Measurements from ENCODE around the gene C16orf96.

Gene C16orf96

DNA sequence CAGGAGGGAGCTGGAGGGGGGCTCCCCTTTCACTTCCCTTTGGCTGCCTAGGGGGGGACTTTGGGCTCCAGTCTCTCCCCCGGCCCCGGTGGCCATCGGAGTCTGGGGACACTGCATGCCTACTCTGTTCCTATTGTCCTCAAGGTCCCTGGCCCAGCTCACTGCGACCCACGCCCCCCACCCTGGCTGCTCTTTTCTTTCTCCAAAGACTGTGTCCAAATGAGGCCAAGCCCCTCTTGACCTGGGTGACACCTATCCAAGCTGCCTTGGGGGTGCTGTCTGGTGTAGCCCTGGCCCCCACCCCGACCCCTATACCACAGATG, 45.7 kb downstream of the C16orf96 start:
- no peak for DNase-seq (ENCODE audit: low spot score)

DNA sequence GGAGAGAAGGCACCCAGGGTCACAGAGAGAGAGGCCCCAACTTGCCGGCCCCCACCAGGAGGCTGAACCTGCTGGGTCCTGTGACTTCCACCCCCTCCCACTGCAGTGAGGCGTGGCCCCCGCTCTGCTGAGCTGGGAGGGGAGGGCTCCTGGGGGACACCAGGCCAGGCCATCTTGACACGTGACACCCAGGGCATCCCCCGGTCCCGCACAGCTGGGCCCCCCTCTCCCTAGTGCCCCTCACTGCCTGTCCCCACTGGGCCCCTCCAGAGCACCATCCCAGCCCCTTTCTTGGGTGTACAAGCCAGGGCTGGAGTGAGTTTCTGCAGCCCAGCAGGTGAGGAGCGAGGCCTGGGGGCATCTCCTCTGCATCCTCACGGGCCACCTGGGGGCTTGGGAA, 46.2 kb downstream of the C16orf96 start:
- no peak for DNase-seq (ENCODE audit: low spot score)

- DNase-seq (ENCODE audit: low spot score): no peak
Measured at GRCh38 chr16:4603624-4604170, 47.6 kb downstream of the C16orf96 start.

DNA sequence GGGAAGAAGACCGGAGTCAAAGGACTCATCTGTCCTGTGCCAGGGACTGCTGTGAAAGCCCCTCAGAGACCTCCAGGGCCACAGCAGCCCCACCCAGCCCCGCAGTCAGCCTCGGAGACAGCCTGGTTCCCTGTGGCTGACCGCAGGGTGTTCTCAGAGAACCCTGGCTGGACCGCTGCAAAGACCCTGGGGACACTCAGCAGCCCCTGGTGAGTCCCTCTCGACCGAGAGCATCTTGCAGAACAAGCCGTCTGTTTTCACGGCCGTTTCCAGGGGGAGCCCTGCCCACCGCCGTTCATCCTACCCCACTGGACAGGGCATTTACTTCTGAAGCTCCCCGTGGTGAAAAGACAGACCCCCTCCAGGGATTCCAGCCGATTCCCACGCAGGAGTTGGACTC, 48.3 kb downstream of the C16orf96 start:
- no peak for DNase-seq (ENCODE audit: low spot score)

- DNase-seq (ENCODE audit: low spot score): no peak
Measured at GRCh38 chr16:4606354-4606753, 50.2 kb downstream of the C16orf96 start.

DNA sequence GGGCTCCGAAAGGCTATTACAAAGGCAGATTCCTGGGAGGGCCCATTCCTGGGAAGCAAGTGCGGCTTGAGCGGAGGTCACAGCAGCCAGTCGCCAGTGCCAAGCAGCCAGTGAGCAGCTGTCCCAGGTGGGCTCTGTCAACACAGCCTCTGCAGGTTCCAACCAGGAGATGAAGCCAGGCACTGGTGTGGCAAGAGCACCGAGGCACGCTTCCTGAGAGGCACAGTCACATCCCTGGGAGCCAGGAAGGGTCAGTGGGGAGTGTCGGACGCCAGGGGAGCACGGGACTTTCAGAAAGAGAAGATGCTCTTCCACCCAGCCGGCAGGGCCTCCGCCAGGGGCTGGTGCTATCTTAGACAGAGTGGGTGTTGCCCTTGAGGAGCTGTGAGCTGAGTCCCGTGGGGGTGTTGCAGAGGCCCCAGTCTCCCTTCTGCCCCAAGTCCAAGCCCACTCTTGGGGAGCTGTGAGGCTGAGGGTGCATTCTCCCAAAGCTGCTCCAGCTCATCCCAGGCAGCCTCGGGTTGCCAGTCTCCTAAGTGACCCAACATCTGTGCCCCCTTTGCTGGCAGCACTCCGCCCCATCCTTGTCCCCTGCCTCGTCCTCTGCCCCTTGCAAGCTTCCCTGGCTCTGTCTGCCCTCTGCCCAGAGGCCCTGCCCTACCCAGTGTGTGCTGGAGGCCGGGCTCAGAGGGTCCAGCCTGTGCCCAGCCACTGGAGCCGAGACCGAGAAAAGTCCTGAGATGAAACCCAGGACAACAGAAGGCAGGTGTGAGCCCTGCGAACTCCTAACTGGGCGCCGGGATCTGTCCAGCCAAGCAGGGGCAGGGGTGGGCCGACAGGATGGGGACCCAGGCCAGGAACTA, 51.9 kb downstream of the C16orf96 start:
- no peak for DNase-seq (ENCODE audit: low spot score)

DNA sequence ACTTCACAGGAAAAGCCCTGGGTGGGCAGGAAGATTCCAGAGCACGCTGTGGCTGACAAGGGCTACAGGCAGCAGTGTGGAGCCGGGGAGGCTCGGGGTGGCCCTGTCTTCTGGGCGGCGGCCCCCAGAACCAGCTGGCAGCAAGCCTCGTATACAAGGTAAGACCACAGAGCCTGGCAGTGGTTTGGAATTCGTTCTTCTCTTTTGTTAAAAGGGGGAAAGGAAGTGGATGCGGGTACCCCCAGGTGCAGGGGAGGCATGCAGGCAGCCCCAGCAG, 52.5 kb downstream of the C16orf96 start:
- no peak for DNase-seq (ENCODE audit: low spot score)

DNA sequence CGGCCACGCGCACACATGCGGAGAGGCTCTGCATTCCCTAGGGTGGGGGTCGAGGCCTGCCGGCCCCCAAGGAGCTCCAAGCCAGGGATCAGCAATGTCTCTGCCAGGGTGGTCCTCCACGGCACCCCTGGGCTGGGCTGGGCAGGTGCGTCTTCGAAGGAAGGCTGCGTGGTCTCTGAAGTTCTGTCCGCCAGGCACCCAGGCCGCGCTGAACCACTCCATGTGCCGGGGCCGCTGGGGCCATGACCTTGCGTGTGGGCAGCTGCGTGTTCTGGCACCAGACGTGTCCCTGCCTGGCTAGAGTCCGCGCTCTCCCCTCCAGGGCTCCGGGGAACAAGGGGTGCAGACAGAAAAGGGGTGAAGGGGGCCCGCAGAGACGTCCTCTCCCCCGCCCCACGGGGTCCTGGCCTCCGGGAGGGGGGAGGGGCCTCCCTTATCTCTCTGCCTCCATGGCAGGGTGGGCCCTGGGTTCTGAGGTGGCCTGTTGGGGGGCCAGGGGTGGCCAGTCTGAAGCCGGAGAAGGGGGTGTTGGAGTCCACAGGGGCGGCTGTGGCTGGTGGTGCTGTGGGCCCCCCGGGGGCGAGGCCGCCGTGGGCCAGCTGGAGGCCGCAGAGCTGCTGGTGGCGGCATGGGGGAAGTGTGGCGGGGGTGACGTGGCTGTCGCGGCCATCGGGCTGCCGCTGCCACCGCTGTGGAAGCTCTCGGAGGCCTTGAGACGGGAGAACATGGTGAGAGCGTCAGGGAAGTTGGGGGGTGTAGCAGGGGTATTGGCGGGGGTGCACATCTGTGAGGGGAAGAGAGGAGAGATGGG, 53.3 kb downstream of the C16orf96 start:
- DNase-seq (ENCODE audit: low spot score): no peak

DNA sequence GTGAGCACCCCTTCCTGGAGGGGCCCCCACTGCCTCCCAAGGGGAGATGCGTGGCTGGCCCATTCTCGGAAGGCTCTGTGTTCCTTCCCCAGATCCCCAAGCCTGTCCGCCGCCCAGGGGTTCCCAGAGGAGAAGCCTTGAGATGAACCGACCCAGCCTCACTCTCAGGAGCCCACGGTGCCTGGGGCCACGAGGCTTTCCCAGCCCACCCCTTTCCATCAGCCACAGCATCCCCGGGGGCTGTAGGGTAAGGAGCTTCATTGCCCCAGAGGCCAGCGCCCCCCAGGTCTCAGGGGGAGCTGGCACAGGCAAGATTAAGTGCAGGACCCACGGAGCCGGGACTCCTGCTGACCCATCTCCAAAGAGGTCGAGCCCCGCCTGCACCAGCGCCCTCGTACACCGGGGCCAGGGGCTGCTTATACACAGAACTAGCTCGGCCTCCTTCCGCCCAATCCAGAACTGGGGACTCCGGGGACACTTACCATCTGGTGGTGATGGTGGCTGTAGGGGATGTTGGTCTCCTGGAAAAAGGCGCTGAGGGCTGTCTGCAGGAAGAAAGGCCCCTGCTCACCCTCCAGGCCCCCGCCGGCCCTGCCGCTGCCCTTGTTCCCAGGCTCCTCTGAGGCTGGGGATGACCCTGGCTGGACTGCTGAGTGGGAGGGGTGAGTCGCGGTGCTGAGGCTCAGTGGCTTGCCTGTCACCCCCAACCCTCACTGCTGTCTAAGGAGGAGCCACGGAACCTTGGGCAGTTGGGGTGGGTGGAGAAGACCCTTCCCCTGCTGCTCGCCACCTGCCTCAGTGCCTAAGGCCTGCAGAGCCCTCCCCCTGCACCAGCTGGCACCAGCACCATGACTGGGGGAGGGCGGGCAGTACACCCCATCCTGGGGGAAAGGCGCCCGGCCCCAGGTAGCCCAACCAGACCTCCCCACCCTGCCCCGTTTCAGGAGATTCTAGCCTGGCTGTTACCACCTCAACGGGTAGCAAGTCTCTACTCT, 54.2 kb downstream of the C16orf96 start:
- DNase-seq (ENCODE audit: low spot score): no peak

- DNase-seq (ENCODE audit: low spot score): no peak
Measured at GRCh38 chr16:4611337-4612021, 55.3 kb downstream of the C16orf96 start.

- no peak for DNase-seq (ENCODE audit: low spot score)
Measured at GRCh38 chr16:4612474-4612931, 56.4 kb downstream of the C16orf96 start.

GRCh38 chr16:4612977-4613635, 57.0 kb downstream of the C16orf96 start:
- no peak for DNase-seq (ENCODE audit: low spot score)

DNA sequence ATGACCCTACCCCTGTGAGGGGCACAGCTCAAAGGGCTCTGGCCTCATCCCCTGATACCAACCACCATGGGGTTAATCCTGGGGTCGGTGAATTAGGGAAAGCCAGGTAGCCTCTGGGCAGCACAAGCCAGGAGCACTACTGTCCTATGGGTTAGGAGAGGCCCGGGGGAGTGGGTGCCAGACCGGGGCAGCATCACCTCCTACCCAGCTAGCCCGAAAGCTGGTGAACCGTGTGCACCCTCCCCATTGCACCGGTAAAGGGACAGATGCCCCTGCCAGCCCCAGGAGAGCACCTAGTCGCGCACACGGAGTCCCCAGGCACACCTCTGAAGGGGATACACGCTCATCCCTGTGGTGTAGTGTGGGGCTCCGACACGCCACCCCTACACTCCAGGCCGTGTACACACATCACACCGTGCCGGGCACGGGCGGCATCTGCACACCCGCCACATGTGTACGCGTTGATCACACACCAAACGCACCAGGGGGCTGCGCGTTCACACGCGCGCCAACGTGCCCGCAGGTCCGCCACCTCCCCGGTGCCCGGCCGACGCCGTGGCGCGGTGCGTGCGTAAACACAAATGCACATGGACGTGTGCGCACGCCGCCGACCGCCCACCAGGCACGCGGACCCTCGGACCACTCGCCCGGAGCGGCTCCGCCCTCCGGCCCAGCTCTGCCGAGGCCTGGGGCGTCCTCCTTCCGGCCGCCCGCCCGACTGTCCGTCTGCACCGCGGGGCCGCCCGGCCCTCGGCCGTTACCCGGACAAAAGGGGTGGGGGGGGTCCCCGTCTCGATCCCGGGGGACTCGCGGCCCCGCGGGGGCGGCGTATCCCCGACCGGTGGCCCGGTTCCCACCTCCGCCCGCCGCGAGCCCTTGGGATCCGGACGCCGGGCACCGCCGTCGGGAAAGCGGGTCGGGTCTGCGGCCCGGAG, 57.8 kb downstream of the C16orf96 start:
- peak; percentile 12 for DNase-seq (ENCODE audit: low spot score)

DNA sequence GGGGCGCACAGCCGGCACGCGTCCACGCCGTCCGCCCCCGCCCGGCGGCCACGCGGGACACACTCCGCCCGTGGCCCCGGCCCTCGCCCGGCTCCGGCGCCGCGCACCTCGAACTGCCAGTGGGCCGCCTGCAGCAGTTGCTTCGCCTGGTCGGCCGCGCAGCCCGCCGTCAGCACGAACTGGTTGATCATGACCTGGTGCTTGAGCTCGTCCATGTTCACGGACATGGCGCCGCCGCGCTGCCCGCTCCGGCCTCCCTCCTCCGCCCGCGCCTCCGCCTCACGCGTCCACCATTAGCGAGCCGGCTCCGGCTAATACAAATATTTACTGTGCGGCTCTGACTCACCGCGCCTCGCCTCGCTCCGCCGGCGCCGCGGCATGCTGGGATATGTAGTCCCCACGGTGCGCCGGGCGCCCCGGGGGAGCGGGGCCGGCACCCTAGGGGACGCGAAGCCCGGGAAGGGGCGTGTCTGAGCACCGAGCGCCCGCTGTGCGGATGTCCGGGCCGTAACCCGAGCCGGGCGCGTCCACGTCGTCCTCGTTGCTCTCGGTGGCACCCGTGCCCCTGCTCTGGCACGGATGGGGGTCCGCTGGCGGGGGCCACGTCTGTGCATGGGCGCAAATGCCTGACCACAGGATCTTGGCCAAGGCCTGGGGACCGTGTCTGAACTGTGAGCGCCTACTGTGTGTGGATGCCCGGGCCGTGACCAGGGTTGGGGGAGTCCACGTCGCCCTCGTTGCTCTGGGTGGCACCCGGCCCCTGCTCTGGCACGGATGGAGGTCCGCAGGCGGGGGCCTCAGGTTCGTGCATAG, 58.6 kb downstream of the C16orf96 start, which contains the start of gene UBALD1:
TSS of gene UBALD1 (minus strand) at position 318 of the 813 bp plus-strand sequence. CDS start at position 227, 91 bp downstream.
- DNase-seq (ENCODE audit: low spot score): peak; percentile 80

- no peak for DNase-seq (ENCODE audit: low spot score)
Measured at GRCh38 chr16:4615384-4616046, 59.4 kb downstream of the C16orf96 start.

GRCh38 chr16:4616047-4616811, 60.1 kb downstream of the C16orf96 start:
- peak; percentile 100 for DNase-seq (ENCODE audit: low spot score)

- DNase-seq (ENCODE audit: low spot score): no peak
Measured at GRCh38 chr16:4617880-4618279, 61.7 kb downstream of the C16orf96 start.
